HepG2 (cell line): ENCODE results near the gene CLDN9. TPM values are rescaled to one million over a fixed set of nuclear protein-coding genes. Genes with fewer than 3 reads are reported as not detected.

Source experiments
- ATAC-seq: fragments of 200-7000 bp; cut with Tn5 transposase; 3 replicates; pipeline ENCODE4 v1.9.1; 2020; ENCODE audit warnings: mild to moderate bottlenecking, moderate library complexity
- BruUV-seq: library from RNA; stranded (reverse); fragments of 400-500 nt; replicated peaks from 2 replicates; lab custom pipeline; 2021; lab: Mats Ljungman, UMichigan
- CTCF ChIA-PET: fragments of 300-600 bp; formaldehyde crosslinking; extraction: SDS; loops from one replicate; lab custom pipeline; 2021; ENCODE audit warnings: low total read pairs, inconsistent platforms, low intra/inter-chr PET ratio; lab: Yijun Ruan, JAX
- POLR2A ChIA-PET: fragments of 350-600 bp; sonication (Branson Sonifier 250); formaldehyde crosslinking; loops from one replicate; lab custom pipeline; 2020; ENCODE audit warnings: antibody characterized with exemption, inconsistent platforms; lab: Yijun Ruan, JAX
- DNase-seq: peaks from one replicate; pipeline ENCODE4 v3.0.0-alpha.2; 2015; ENCODE audit warnings: low spot score
- FAIRE-seq: peaks from 3 replicates; lab custom pipeline; 2011; peaks lifted over from hg19 to GRCh38; lab: Jason Lieb, UNC
- H2AFZ ChIP-seq: one replicate; pipeline ENCODE4 v1.6.1; 2011; ENCODE audit warnings: low read length, inconsistent platforms
- H3K27ac ChIP-seq: fragments of 300-600 bp; 3 replicates; pipeline ENCODE4 v1.8.0; 2011; ENCODE audit warnings: mixed run types, mild to moderate bottlenecking, mixed read lengths, low read length, inconsistent platforms; ENCODE audit not compliant: insufficient read depth; ENCODE audit errors: extremely low read length
- H3K27me3 ChIP-seq, 2 experiments: fragments of 200-600 bp in 1 of 2; 2 replicates in 1 of 2; 3 replicates in 1 of 2; pipeline versions ENCODE4 v1.6.0 to v1.8.0; 2011; ENCODE audit warnings: low read length in 2 of 2, mild to moderate bottlenecking in 2 of 2, moderate library complexity in 2 of 2, inconsistent platforms in 1 of 2; ENCODE audit not compliant: insufficient read depth in 2 of 2, control insufficient read depth in 1 of 2
- H3K36me3 ChIP-seq, 2 experiments: fragments of 200-600 bp in 1 of 2; replicated peaks in 1 of 2; 2 replicates in 1 of 2; 3 replicates in 1 of 2; pipeline versions ENCODE4 v1.5.1 to v1.8.0; 2011; ENCODE audit warnings: low read length in 2 of 2, inconsistent platforms in 1 of 2; ENCODE audit not compliant: insufficient read depth in 2 of 2, control insufficient read depth in 1 of 2
- H3K4me1 ChIP-seq: 2 replicates; pipeline ENCODE4 v1.5.1; 2012; ENCODE audit warnings: low read length, inconsistent platforms; ENCODE audit not compliant: insufficient read depth
- H3K4me2 ChIP-seq: 2 replicates; pipeline ENCODE4 v1.6.0; 2011; ENCODE audit warnings: low read depth, low read length, inconsistent platforms
- H3K4me3 ChIP-seq, 3 experiments: fragments of 200-600 bp in 1 of 3; sonication (generic), shearing (Covaris generic) in 1 of 3; replicated peaks in 1 of 3; 2 replicates each; pipeline ENCODE4 v1.5.1; 2011 to 2016; ENCODE audit warnings: low read length in 3 of 3, inconsistent platforms in 2 of 3, low read depth in 2 of 3, mild to moderate bottlenecking in 2 of 3, control low read depth in 1 of 3, mixed read lengths in 1 of 3; ENCODE audit not compliant: insufficient read depth in 1 of 3
- H3K79me2 ChIP-seq: one replicate; pipeline ENCODE4 v1.6.1; 2011; ENCODE audit warnings: low read length, inconsistent platforms; ENCODE audit not compliant: insufficient read depth
- H3K9ac ChIP-seq: 2 replicates; pipeline ENCODE4 v1.6.0; 2011; ENCODE audit warnings: mild to moderate bottlenecking, low read depth, low read length, inconsistent platforms; ENCODE audit not compliant: insufficient read depth
- H3K9me3 ChIP-seq: 2 replicates; pipeline ENCODE4 v1.5.1; 2012; ENCODE audit warnings: mild to moderate bottlenecking, low read length
- H4K20me1 ChIP-seq: 2 replicates; pipeline ENCODE4 v1.6.0; 2011; ENCODE audit warnings: inconsistent platforms, mild to moderate bottlenecking, low read length, moderate library complexity; ENCODE audit not compliant: insufficient read depth
- AGO1 ChIP-seq: fragments of 200-400 bp; formaldehyde crosslinking; IDR thresholded peaks from 2 replicates; pipeline ENCODE4 v1.6.1; 2017; ENCODE audit warnings: mild to moderate bottlenecking, low read depth, low read length, moderate library complexity; ENCODE audit not compliant: poor library complexity, severe bottlenecking
- ARID2 ChIP-seq: sonication (generic); formaldehyde crosslinking; IDR thresholded peaks from 2 replicates; pipeline ENCODE4 v1.8.1; 2022; ENCODE audit warnings: mild to moderate bottlenecking, missing genetic modification reagents, borderline replicate concordance
- ELF3 ChIP-seq: IDR thresholded peaks from 2 replicates; pipeline ENCODE4 v1.6.1; 2016; ENCODE audit warnings: missing genetic modification reagents, missing compliant biosample characterization
- IKZF5 ChIP-seq: IDR thresholded peaks from 2 replicates; pipeline ENCODE4 v1.6.1; 2018; ENCODE audit warnings: missing genetic modification reagents, mild to moderate bottlenecking, missing compliant biosample characterization
- PAXIP1 ChIP-seq: sonication (generic); formaldehyde crosslinking; conservative IDR thresholded peaks from 2 replicates; pipeline ENCODE4 v1.4.0; 2020; ENCODE audit warnings: mild to moderate bottlenecking, missing genetic modification reagents, moderate library complexity
- PRMT3 ChIP-seq: sonication (generic); formaldehyde crosslinking; IDR thresholded peaks from 2 replicates; pipeline ENCODE4 v1.8.1; 2022; ENCODE audit warnings: low read depth, mild to moderate bottlenecking, moderate library complexity, missing genetic modification reagents, borderline replicate concordance
- SSRP1 ChIP-seq: IDR thresholded peaks from 2 replicates; pipeline ENCODE4 v1.6.1; 2016; ENCODE audit warnings: control low read depth
- ZNF639 ChIP-seq: conservative IDR thresholded peaks from 2 replicates; pipeline ENCODE4 v1.6.1; 2018; ENCODE audit warnings: missing genetic modification reagents
- ZNF737 ChIP-seq: sonication (generic); formaldehyde crosslinking; IDR thresholded peaks from 2 replicates; pipeline ENCODE4 v1.5.0; 2020; ENCODE audit warnings: missing genetic modification reagents, mild to moderate bottlenecking, borderline replicate concordance
- WGBS: methylation state at CpG from one replicate; pipeline ENCODE4 v1.1.6; 2017; ENCODE audit warnings: low lambda C conversion rate; 5-methylcytosine and 5-hydroxymethylcytosine counted together
- in situ Hi-C: cut with HindIII; loops from 2 replicates; pipeline ENCODE4 v1.10.0; 2017; ENCODE audit warnings: low pct_unique_long_range_greater_than_20kb; ENCODE audit not compliant: extremely low pct_ligation_motif_present
- intact Hi-C: fragments of 100-400 bp; cut with micrococcal nuclease; formaldehyde crosslinking; loops from one replicate; pipeline ENCODE4 v1.10.0; 2022; ENCODE audit not compliant: unreplicated experiment
- polyA plus RNA-seq, 8 experiments: library from polyadenylated mRNA; depleted of rRNA in 3 of 8; stranded (reverse) in 7 of 8; unstranded in 1 of 8; fragments of >200 nt; fragmentation: Illumina TruSeq in 4 of 8; extraction: Trizol in 4 of 8; gene quantifications; 2 replicates each; pipeline versions ENCODE4 v1.2.1 to v1.2.3, GENCODE V29; 2011 to 2016; ENCODE audit warnings: low read depth in 4 of 8, missing spikeins in 1 of 8, mixed read lengths in 1 of 8; ENCODE audit not compliant: insufficient read depth in 1 of 8
- total RNA-seq, 5 experiments: library from RNA; depleted of rRNA; stranded (reverse); fragments of >200 nt; fragmentation: Illumina TruSeq; extraction: Trizol; gene quantifications; 2 replicates each; pipeline ENCODE4 v1.2.3, GENCODE V29; 2016; ENCODE audit warnings: low read depth in 1 of 5

CLDN9 gene
- total and polyA plus RNA-seq, 2 of the 13 experiments (the other 11 are each of a cell fraction or from before 2014, with no cell fraction given): 0.15 to 0.26 TPM

GRCh38 chr16:2992383-2993081, 20.2 kb upstream of the CLDN9 start:
- no peaks in the 10 kb centered on the region for H3K79me2 ChIP-seq
- ChIA-PET POLR2A (interaction anchor here (1.5 kb wide), 1 partner anchor 12 kb away, joined by 6 read pairs; the partner anchor contains the start of gene PKMYT1), CTCF (no interaction called here)
- no peak overlapping the region for H3K9ac ChIP-seq
- no peak overlapping the region for H3K4me3 ChIP-seq
- no peaks in the 10 kb centered on the region for H4K20me1 ChIP-seq
- no peaks in the 10 kb centered on the region for H3K36me3 ChIP-seq
- H3K27ac ChIP-seq: no peak overlapping the region
- no peak overlapping the region for H2AFZ ChIP-seq
- no TSS peak for BruUV-seq
- peaks cover 11 to 28% of the 10 kb centered on the region in 2 experiments; a peak in 4 of 5 replicates for H3K27me3 ChIP-seq
- H3K4me2 ChIP-seq: no peak overlapping the region
- no peak for TF ChIP-seq PRMT3 (CRISPR knock-in tag)
- TF ChIP-seq IKZF5: no peak
- TF ChIP-seq ELF3: no peak
- TF ChIP-seq SSRP1: no peak
- TF ChIP-seq ZNF737 (CRISPR knock-in tag): no peak
- TF ChIP-seq PAXIP1: no peak
- no peak for TF ChIP-seq AGO1
- TF ChIP-seq ARID2 (CRISPR knock-in tag): no peak
- TF ChIP-seq ZNF639 (CRISPR knock-in tag): no peak
- H3K9me3 ChIP-seq: no peaks in the 10 kb centered on the region
- intact Hi-C loops (no loop called here), in situ Hi-C loops (no loop called here)
- DNase-seq (no peak), FAIRE-seq (no peak), ATAC-seq (no peak)
- 47% methylated on average over 9 of the region's 14 CpGs for WGBS
- H3K4me1 ChIP-seq: peaks cover 16% of the 10 kb centered on the region; the same call in 1 of the 2 replicates
